Measurements from ENCODE around the gene HNRNPF.

DNA sequence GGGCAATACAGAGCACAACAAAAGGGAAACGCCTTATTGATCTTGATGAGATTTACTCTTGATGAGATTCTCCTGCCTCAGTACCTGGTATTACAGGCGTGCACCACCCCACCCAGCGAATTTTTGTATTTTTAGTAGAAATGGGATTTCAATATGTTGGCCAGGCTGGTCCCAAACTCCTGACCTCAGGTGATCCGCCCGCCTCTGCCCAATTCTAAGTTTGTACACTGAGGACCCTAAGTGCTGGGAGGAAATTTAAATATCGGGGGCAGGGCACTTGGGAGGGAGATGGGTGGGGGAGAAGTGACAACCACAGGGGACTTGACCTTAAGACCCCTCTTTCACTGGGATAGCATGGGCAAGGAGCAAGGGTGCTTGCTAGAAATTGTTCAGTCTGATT is 14.1 kb downstream of the HNRNPF start:
- TF ChIP-seq, protein P1, sequence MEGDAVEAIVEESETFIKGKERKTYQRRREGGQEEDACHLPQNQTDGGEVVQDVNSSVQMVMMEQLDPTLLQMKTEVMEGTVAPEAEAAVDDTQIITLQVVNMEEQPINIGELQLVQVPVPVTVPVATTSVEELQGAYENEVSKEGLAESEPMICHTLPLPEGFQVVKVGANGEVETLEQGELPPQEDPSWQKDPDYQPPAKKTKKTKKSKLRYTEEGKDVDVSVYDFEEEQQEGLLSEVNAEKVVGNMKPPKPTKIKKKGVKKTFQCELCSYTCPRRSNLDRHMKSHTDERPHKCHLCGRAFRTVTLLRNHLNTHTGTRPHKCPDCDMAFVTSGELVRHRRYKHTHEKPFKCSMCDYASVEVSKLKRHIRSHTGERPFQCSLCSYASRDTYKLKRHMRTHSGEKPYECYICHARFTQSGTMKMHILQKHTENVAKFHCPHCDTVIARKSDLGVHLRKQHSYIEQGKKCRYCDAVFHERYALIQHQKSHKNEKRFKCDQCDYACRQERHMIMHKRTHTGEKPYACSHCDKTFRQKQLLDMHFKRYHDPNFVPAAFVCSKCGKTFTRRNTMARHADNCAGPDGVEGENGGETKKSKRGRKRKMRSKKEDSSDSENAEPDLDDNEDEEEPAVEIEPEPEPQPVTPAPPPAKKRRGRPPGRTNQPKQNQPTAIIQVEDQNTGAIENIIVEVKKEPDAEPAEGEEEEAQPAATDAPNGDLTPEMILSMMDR (IDR thresholded peaks at IDR 0.05; ENCODE audit: extremely low read depth in 1 of 2, insufficient read depth in 1 of 2, low read depth in 1 of 2, low read length in 2 of 2), result no peak
- no peak for TF ChIP-seq POLR2AphosphoS5 (IDR thresholded peaks at IDR 0.05; ENCODE audit: insufficient read depth, low read depth, low read length)
